ENCODE measurements around the gene GPR156. TPM values are rescaled to one million over a fixed set of nuclear protein-coding genes. Genes with fewer than 3 reads are reported as not detected.

GPR156 gene
- total RNA-seq, 2 donors from 2014 or later: not detected

Other genes starting within 250 kb of the GPR156 start
- 10 to 100 TPM; 35.4 to 37.5 TPM for gene GSK3B, start 190.8 kb downstream of the GPR156 start, total RNA-seq
- gene LRRC58, start 64.1 kb upstream of the GPR156 start, total RNA-seq: 10 to 100 TPM; 17.6 to 18.8 TPM
- 1 to 10 TPM; 1.3 to 1.7 TPM for gene FSTL1, start 165.8 kb upstream of the GPR156 start, total RNA-seq